PC-3 (cell line): ENCODE measurements around the gene DPM2. TPM values are rescaled to one million over a fixed set of nuclear protein-coding genes. Genes with fewer than 3 reads are reported as not detected.

ENCODE experiments used
- ATAC-seq: fragments of 200-7000 bp; cut with Tn5 transposase; 2 replicates; pipeline ENCODE4 v1.9.1; 2020; ENCODE audit warnings: mild to moderate bottlenecking, moderate library complexity
- BruUV-seq: library from RNA; stranded (reverse); fragments of 400-500 nt; replicated peaks from 2 replicates; lab custom pipeline; 2021; lab: Mats Ljungman, UMichigan
- CTCF ChIA-PET: fragments of 300-600 bp; sonication (Branson Sonifier 250); formaldehyde crosslinking; loops from one replicate; lab custom pipeline; 2022; ENCODE audit warnings: antibody characterized with exemption; lab: Charles Lee
- POLR2A ChIA-PET: fragments of 300-600 bp; sonication (Branson Sonifier 250); formaldehyde crosslinking; loops from one replicate; lab custom pipeline; 2022; ENCODE audit warnings: antibody characterized with exemption; ENCODE audit not compliant: unreplicated experiment; lab: Charles Lee
- DNase-seq: peaks from one replicate; pipeline ENCODE4 v3.0.0-alpha.2; 2015
- H2AFZ ChIP-seq: fragments of 300-600 bp; sonication (generic); 2 replicates; pipeline ENCODE4 v1.6.0; 2016; ENCODE audit warnings: antibody characterized with exemption, low read length
- H3F3A ChIP-seq: fragments of 300-600 bp; sonication (generic); one replicate; pipeline ENCODE4 v1.6.0; 2017; ENCODE audit warnings: antibody characterized with exemption, low read length, control low read depth, mild to moderate bottlenecking; ENCODE audit not compliant: unreplicated experiment
- H3K27ac ChIP-seq: fragments of 300-600 bp; sonication (generic); 2 replicates; pipeline ENCODE4 v1.5.1; 2016; ENCODE audit warnings: mild to moderate bottlenecking, low read length
- H3K27me3 ChIP-seq: fragments of 300-600 bp; sonication (generic); 2 replicates; pipeline ENCODE4 v1.6.1; 2016; ENCODE audit warnings: low read length, mixed read lengths
- H3K36me3 ChIP-seq: fragments of 300-600 bp; sonication (generic); 2 replicates; pipeline ENCODE4 v1.6.1; 2016; ENCODE audit warnings: low read depth, mixed run types, low read length, mixed read lengths
- H3K4me1 ChIP-seq: fragments of 300-600 bp; sonication (generic); 2 replicates; pipeline ENCODE4 v1.5.1; 2016; ENCODE audit warnings: low read length; ENCODE audit not compliant: insufficient read depth
- H3K4me2 ChIP-seq: fragments of 300-600 bp; sonication (generic); 2 replicates; pipeline ENCODE4 v1.6.0; 2016; ENCODE audit warnings: low read length
- H3K4me3 ChIP-seq: fragments of 300-600 bp; sonication (generic); 2 replicates; pipeline ENCODE4 v1.5.1; 2016; ENCODE audit warnings: mild to moderate bottlenecking, low read length, mixed read lengths
- H3K79me2 ChIP-seq: fragments of 300-600 bp; sonication (generic); 2 replicates; pipeline ENCODE4 v1.6.1; 2017; ENCODE audit warnings: low read length, mixed read lengths
- H3K9ac ChIP-seq: fragments of 300-600 bp; sonication (generic); 2 replicates; pipeline ENCODE4 v1.6.0; 2016; ENCODE audit warnings: mild to moderate bottlenecking, low read length
- H3K9me2 ChIP-seq: fragments of 300-600 bp; sonication (generic); replicated peaks from 2 replicates; pipeline ENCODE4 v1.6.1; 2016; ENCODE audit warnings: mixed run types, low read length, mixed read lengths
- H3K9me3 ChIP-seq: fragments of 300-600 bp; sonication (generic); 2 replicates; pipeline ENCODE4 v1.6.1; 2016; ENCODE audit warnings: low read length, mixed read lengths
- H4K20me1 ChIP-seq: fragments of 300-600 bp; sonication (generic); 2 replicates; pipeline ENCODE4 v1.6.1; 2016; ENCODE audit warnings: low read length, mixed read lengths
- EZH2 ChIP-seq: fragments of 300-600 bp; sonication (generic); IDR thresholded peaks from one replicate; pipeline ENCODE4 v1.6.1; 2017; ENCODE audit warnings: antibody characterized with exemption, mild to moderate bottlenecking, low read length; ENCODE audit not compliant: unreplicated experiment
- EZH2phosphoT487 ChIP-seq: fragments of 300-600 bp; sonication (generic); IDR thresholded peaks from 2 replicates; pipeline ENCODE4 v1.6.1; 2018; ENCODE audit warnings: mild to moderate bottlenecking, antibody characterized with exemption, low read length, borderline replicate concordance
- intact Hi-C: fragments of 100-400 bp; cut with micrococcal nuclease; formaldehyde crosslinking; loops from 2 replicates; pipeline ENCODE4 v1.9.0; 2023
- total RNA-seq: library from RNA; depleted of rRNA; stranded (reverse); fragments of >200 nt; gene quantifications from 2 replicates; pipeline ENCODE4 v1.2.3, GENCODE V29; 2014
- TF ChIP-seq, protein P1 (sequence below): fragments of 300-600 bp; sonication (generic); conservative IDR thresholded peaks from 2 replicates; pipeline ENCODE4 v1.5.1; 2017; ENCODE audit warnings: antibody characterized with exemption, low read depth, mild to moderate bottlenecking, low read length

Gene DPM2
- total RNA-seq, 1 experiment from 2014 or later, result 33.0 TPM

DNA sequence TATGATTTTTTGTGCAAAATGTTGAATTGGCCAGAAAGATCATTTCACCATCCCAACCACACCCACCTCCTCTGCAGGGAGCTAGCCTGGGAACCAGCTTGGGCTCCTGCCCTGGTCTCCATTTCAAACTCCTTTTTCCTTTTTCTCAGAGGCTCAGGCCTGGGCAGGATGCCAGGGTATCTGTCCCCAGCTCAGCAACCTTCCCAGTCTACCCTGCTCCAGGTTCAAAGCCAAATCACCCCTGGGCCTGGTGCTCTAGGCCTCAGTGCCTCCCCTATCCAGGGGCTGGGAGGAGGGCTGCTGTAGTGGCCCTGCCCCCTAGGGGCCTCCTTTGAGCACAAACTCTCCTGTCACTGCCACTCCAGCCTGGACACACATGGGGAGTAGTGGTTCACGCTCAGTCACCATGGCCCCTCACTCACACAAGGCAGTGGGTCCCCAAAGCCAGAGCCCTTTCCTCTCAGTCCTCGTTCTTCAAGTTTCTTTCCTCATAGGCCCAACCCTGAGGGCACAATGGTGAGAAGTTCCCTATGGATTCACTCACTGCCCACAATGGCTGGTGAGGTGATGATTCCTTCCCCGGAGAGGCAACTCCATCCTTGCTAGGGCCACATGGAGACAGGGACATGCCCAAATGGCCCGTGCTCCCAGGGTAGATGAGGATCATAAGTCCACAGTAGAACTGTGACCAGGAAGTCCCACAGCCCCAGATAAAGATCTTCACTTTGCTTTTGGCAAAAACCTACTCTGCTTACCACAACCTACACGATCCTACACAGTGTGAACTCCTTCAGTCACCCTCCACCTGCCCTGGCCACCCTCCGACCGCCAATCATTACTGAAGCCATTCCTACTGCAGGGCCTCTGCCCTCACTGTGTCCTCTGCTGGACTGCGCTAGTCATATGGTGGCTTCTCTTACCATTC, 19.2 kb downstream of the DPM2 start:
- no peaks in the 10 kb centered on the region for H3F3A ChIP-seq
- TF ChIP-seq, protein P1, sequence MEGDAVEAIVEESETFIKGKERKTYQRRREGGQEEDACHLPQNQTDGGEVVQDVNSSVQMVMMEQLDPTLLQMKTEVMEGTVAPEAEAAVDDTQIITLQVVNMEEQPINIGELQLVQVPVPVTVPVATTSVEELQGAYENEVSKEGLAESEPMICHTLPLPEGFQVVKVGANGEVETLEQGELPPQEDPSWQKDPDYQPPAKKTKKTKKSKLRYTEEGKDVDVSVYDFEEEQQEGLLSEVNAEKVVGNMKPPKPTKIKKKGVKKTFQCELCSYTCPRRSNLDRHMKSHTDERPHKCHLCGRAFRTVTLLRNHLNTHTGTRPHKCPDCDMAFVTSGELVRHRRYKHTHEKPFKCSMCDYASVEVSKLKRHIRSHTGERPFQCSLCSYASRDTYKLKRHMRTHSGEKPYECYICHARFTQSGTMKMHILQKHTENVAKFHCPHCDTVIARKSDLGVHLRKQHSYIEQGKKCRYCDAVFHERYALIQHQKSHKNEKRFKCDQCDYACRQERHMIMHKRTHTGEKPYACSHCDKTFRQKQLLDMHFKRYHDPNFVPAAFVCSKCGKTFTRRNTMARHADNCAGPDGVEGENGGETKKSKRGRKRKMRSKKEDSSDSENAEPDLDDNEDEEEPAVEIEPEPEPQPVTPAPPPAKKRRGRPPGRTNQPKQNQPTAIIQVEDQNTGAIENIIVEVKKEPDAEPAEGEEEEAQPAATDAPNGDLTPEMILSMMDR, result peak; percentile 27; the same call in 1 of the 2 replicates
- TF ChIP-seq EZH2phosphoT487, result no peak
- TF ChIP-seq EZH2, result no peak
- no peaks in the 10 kb centered on the region for H3K36me3 ChIP-seq
- no peaks in the 10 kb centered on the region for H3K9me2 ChIP-seq
- ChIA-PET POLR2A (no interaction called here), CTCF (no interaction called here)
- H3K9ac ChIP-seq, result peak overlapping the region; percentile 65
- peak overlapping the region; percentile 49 for H3K4me2 ChIP-seq
- H2AFZ ChIP-seq, result no peak overlapping the region
- peaks cover 46% of the 10 kb centered on the region for H3K4me1 ChIP-seq
- intact Hi-C loops, result loop anchor here (5.0 to 10.0 kb wide), 2 partner anchors 41 to 344 kb away; partner anchors contain the start of gene AK1
- peak overlapping the region; percentile 95 for H3K27ac ChIP-seq
- DNase-seq, result peak; percentile 15
- H3K79me2 ChIP-seq, result peaks cover 19% of the 10 kb centered on the region
- BruUV-seq, result no TSS peak
- no peak for ATAC-seq
- no peaks in the 10 kb centered on the region for H3K27me3 ChIP-seq
- H3K4me3 ChIP-seq, result no peak overlapping the region
- no peaks in the 10 kb centered on the region for H3K9me3 ChIP-seq
- no peaks in the 10 kb centered on the region for H4K20me1 ChIP-seq

DNA sequence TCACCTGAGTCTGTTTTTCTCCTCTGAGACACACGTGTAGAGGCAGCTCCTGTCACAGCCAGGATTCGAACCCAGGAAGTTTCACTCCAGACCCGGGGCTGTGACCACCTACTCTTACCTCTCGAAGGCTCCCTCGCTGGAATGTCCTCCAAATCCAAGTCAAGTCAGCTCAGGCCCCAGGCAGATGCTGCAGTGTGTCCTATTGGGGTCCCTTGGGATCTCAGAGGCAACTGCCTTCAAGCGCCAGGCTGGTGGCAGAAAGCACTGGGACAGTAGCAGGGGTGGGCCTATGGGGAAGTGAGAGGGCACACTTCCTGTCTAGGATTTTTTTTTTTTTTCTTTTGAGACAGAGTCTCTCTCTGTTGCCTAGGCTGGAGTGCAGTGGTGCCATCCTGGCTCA, 20.1 kb downstream of the DPM2 start:
- Histone ChIP-seq H3K27me3 (no peaks in the 10 kb centered on the region), H3K9ac (no peak overlapping the region), H3K4me1 (peaks cover 41% of the 10 kb centered on the region), H4K20me1 (no peaks in the 10 kb centered on the region), H3K9me3 (no peaks in the 10 kb centered on the region), H3K9me2 (no peaks in the 10 kb centered on the region), H3K4me2 (peak overlapping the region; percentile 38; the same call in 1 of the 2 replicates), H2AFZ (no peak overlapping the region), H3K79me2 (peaks cover 19% of the 10 kb centered on the region), H3F3A (no peaks in the 10 kb centered on the region), H3K27ac (no peak overlapping the region), H3K4me3 (no peak overlapping the region), H3K36me3 (no peaks in the 10 kb centered on the region)
- BruUV-seq, result no TSS peak
- DNase-seq, result no peak
- ChIA-PET POLR2A (no interaction called here), CTCF (no interaction called here)
- TF ChIP-seq EZH2phosphoT487 (no peak), EZH2 (no peak)
- TF ChIP-seq, protein P1, result no peak
- intact Hi-C loops, result loop anchor here (5.0 to 10.0 kb wide), 2 partner anchors 40 to 343 kb away; partner anchors contain the start of gene AK1
- no peak for ATAC-seq
